HCT116 (cell line): ENCODE measurements around the gene WFDC8. TPM values are rescaled to one million over a fixed set of nuclear protein-coding genes. Genes with fewer than 3 reads are reported as not detected.

ENCODE experiments used
- ATAC-seq: fragments of 200-7000 bp; cut with Tn5 transposase; 2 replicates; pipeline ENCODE4 v1.9.1; 2020; ENCODE audit warnings: mild to moderate bottlenecking, moderate library complexity
- BruUV-seq: library from RNA; stranded (reverse); fragments of 400-500 nt; replicated peaks from 2 replicates; lab custom pipeline; 2021; lab: Mats Ljungman, UMichigan
- CTCF ChIA-PET: fragments of 300-600 bp; sonication (Branson Sonifier 250); formaldehyde crosslinking; loops from one replicate; lab custom pipeline; 2021; ENCODE audit warnings: antibody characterized with exemption; lab: Charles Lee
- POLR2A ChIA-PET: fragments of 300-600, 350-600 bp; sonication (Branson Sonifier 250); formaldehyde crosslinking; loops from one replicate; lab custom pipeline; 2021; ENCODE audit warnings: antibody characterized with exemption; lab: Charles Lee
- RAD21 ChIA-PET, 2 experiments: fragments of 300-600 bp; sonication (Branson Sonifier 250); formaldehyde crosslinking; loops; one replicate each; lab custom pipeline; 2023; ENCODE audit warnings: low total read pairs in 2 of 2; ENCODE audit not compliant: uncharacterized antibody in 2 of 2, unreplicated experiment in 2 of 2, low non-redundant PET in 1 of 2; lab: Charles Lee
- DNase-seq: peaks from one replicate; pipeline ENCODE4 v3.0.0-alpha.2; 2010; ENCODE audit warnings: low read depth, low spot score
- H2AFZ ChIP-seq: fragments of 200-600 bp; shearing (Covaris generic), sonication (generic); 2 replicates; pipeline ENCODE4 v1.6.1; 2017; ENCODE audit warnings: low read depth, mixed run types, mixed read lengths, antibody characterized with exemption, low read length; ENCODE audit not compliant: poor library complexity, severe bottlenecking
- H3K27ac ChIP-seq: 2 replicates; pipeline ENCODE4 v1.5.1; 2012; ENCODE audit warnings: low read depth, low read length
- H3K27me3 ChIP-seq: fragments of 200-600 bp; sonication (generic); 2 replicates; pipeline ENCODE4 v1.6.1; 2016; ENCODE audit warnings: mixed run types, low read length, mixed read lengths; ENCODE audit not compliant: insufficient read depth
- H3K36me3 ChIP-seq, 2 experiments: fragments of 200-500 bp in 1 of 2; fragments of 200-600 bp in 1 of 2; sonication (Bioruptor generic) in 1 of 2; sonication (generic) in 1 of 2; 2 replicates each; pipeline versions ENCODE4 v1.5.1 to v1.6.1; 2014 to 2016; ENCODE audit warnings: low read length in 2 of 2, inconsistent platforms in 1 of 2, mixed read lengths in 1 of 2, mixed run types in 1 of 2; ENCODE audit not compliant: insufficient read depth in 2 of 2, control insufficient read depth in 1 of 2
- H3K4me1 ChIP-seq, 2 experiments: fragments of 200-600 bp in 1 of 2; sonication (generic) in 1 of 2; 2 replicates each; pipeline versions ENCODE4 v1.5.1 to v1.6.1; 2012 to 2017; ENCODE audit warnings: low read length in 2 of 2, inconsistent platforms in 1 of 2, mild to moderate bottlenecking in 1 of 2, mixed read lengths in 1 of 2, mixed run types in 1 of 2, moderate library complexity in 1 of 2; ENCODE audit not compliant: insufficient read depth in 2 of 2, control insufficient read depth in 1 of 2
- H3K4me2 ChIP-seq: fragments of 200-600 bp; sonication (generic); 2 replicates; pipeline ENCODE4 v1.6.1; 2017; ENCODE audit warnings: mixed run types, low read length, mixed read lengths
- H3K4me3 ChIP-seq, 2 experiments: fragments of 200-600 bp in 1 of 2; sonication (generic) in 1 of 2; replicated peaks in 1 of 2; 2 replicates each; pipeline ENCODE4 v1.5.1; 2011 to 2016; ENCODE audit warnings: low read length in 2 of 2, control low read depth in 1 of 2, low read depth in 1 of 2, mild to moderate bottlenecking in 1 of 2, mixed read lengths in 1 of 2, mixed run types in 1 of 2
- H3K79me2 ChIP-seq: fragments of 200-600 bp; sonication (generic); 2 replicates; pipeline ENCODE4 v1.6.1; 2017; ENCODE audit warnings: mild to moderate bottlenecking, mixed run types, low read length, moderate library complexity, mixed read lengths; ENCODE audit not compliant: insufficient read depth
- H3K9ac ChIP-seq: fragments of 200-600 bp; sonication (generic); 2 replicates; pipeline ENCODE4 v1.6.1; 2016; ENCODE audit warnings: low read length, mixed read lengths
- H3K9me2 ChIP-seq: fragments of 200-600 bp; sonication (generic), shearing (Covaris generic); 2 replicates; pipeline ENCODE4 v1.6.1; 2017; ENCODE audit warnings: mixed run types, mild to moderate bottlenecking, moderate library complexity; ENCODE audit not compliant: insufficient read depth
- H3K9me3 ChIP-seq, 2 experiments: fragments of 200-500 bp in 1 of 2; fragments of 200-600 bp in 1 of 2; sonication (Bioruptor generic) in 1 of 2; sonication (generic) in 1 of 2; 2 replicates each; pipeline ENCODE4 v1.6.1; 2014 to 2017; ENCODE audit warnings: low read length in 2 of 2, mixed read lengths in 2 of 2, inconsistent platforms in 1 of 2, low read depth in 1 of 2, mild to moderate bottlenecking in 1 of 2, mixed run types in 1 of 2, moderate library complexity in 1 of 2; ENCODE audit not compliant: control insufficient read depth in 1 of 2, insufficient read depth in 1 of 2
- H4K20me1 ChIP-seq: fragments of 200-600 bp; sonication (generic), shearing (Covaris generic); 2 replicates; pipeline ENCODE4 v1.6.1; 2017; ENCODE audit warnings: mixed run types, mild to moderate bottlenecking, moderate library complexity; ENCODE audit not compliant: insufficient read depth
- CEBPB ChIP-seq: IDR thresholded peaks from 2 replicates; pipeline ENCODE4 v1.6.1; 2012; ENCODE audit warnings: low read depth
- EGR1 ChIP-seq: IDR thresholded peaks from 2 replicates; pipeline ENCODE4 v1.6.1; 2012; ENCODE audit warnings: low read depth
- ELF1 ChIP-seq: IDR thresholded peaks from 2 replicates; pipeline ENCODE4 v1.6.1; 2012; ENCODE audit warnings: low read depth, borderline replicate concordance
- FOSL1 ChIP-seq: IDR thresholded peaks from 2 replicates; pipeline ENCODE4 v1.6.1; 2012; ENCODE audit warnings: low read depth
- JUND ChIP-seq: IDR thresholded peaks from 2 replicates; pipeline ENCODE4 v1.6.1; 2012
- POLR2A ChIP-seq: IDR thresholded peaks from 2 replicates; pipeline ENCODE4 v1.7.0; 2011; ENCODE audit warnings: borderline replicate concordance; ENCODE audit not compliant: insufficient read depth, insufficient read length; ENCODE audit errors: extremely low read depth
- POLR2AphosphoS5 ChIP-seq: IDR thresholded peaks from 2 replicates; pipeline ENCODE4 v1.6.1; 2011; ENCODE audit warnings: mild to moderate bottlenecking, low read depth, low read length, moderate library complexity
- SP1 ChIP-seq: IDR thresholded peaks from 2 replicates; pipeline ENCODE4 v1.6.1; 2012; ENCODE audit warnings: low read depth
- TCF7L2 ChIP-seq: IDR thresholded peaks from 2 replicates; pipeline ENCODE4 v1.7.0; 2011; ENCODE audit warnings: borderline replicate concordance, inconsistent platforms; ENCODE audit not compliant: insufficient read depth, insufficient read length; ENCODE audit errors: extremely low read depth
- intact Hi-C: fragments of 100-400 bp; cut with micrococcal nuclease; formaldehyde crosslinking; loops from 2 replicates; pipeline ENCODE4 v1.10.0; 2022
- total RNA-seq: library from RNA; stranded (reverse); gene quantifications from one replicate; pipeline ENCODE4 v1.2.1, GENCODE V29; 2021; ENCODE audit not compliant: unreplicated experiment
- TF ChIP-seq, protein P1 (sequence below), 3 experiments: fragments of 200-600 bp in 1 of 3; sonication (generic) in 1 of 3; IDR thresholded peaks in 2 of 3; conservative IDR thresholded peaks in 1 of 3; 2 replicates each; pipeline ENCODE4 v1.5.1; 2012 to 2017; ENCODE audit warnings: low read depth in 2 of 3, low read length in 2 of 3, antibody characterized with exemption in 1 of 3, borderline replicate concordance in 1 of 3, control low read depth in 1 of 3, mild to moderate bottlenecking in 1 of 3, mixed read lengths in 1 of 3, mixed run types in 1 of 3, moderate library complexity in 1 of 3; ENCODE audit not compliant: insufficient read depth in 1 of 3
- TF ChIP-seq, protein P2 (sequence below): IDR thresholded peaks from 2 replicates; pipeline ENCODE4 v1.6.1; 2012
- TF ChIP-seq, protein P3 (sequence below): IDR thresholded peaks from 2 replicates; pipeline ENCODE4 v1.6.1; 2011; ENCODE audit warnings: mild to moderate bottlenecking, low read length, moderate library complexity; ENCODE audit not compliant: insufficient replicate concordance; ENCODE audit errors: extremely low read depth

Gene WFDC8
- total RNA-seq, 1 experiment from 2014 or later = not detected

DNA sequence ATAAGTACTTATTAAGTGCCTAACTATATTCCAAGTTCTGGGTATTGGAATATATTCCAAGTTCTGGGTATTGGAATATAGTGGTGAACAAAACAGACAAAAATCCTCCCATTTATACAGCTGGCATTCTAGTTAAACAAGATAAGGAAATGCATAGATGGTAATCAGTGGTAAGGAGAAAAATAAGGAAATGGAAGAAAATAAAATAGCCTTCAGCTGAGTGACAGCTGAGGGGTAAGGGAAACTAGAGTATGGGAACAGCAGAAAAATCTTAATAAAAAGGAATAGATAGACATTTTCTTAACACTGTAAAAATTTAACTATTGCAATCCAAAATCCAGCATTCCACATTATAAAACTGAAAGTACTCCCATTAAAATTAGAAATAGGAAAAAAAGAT, 33.2 kb upstream of the WFDC8 start:
- RAD21 ChIA-PET = no interaction called here
- BruUV-seq = no TSS peak
- Histone ChIP-seq H4K20me1 (no peaks in the 10 kb centered on the region), H3K4me3 (no peak overlapping the region), H3K4me1 (peaks cover 5 to 19% of the 10 kb centered on the region in 2 experiments; a peak in 3 of 4 replicates), H3K4me2 (no peak overlapping the region)
- TF ChIP-seq, protein P1, sequence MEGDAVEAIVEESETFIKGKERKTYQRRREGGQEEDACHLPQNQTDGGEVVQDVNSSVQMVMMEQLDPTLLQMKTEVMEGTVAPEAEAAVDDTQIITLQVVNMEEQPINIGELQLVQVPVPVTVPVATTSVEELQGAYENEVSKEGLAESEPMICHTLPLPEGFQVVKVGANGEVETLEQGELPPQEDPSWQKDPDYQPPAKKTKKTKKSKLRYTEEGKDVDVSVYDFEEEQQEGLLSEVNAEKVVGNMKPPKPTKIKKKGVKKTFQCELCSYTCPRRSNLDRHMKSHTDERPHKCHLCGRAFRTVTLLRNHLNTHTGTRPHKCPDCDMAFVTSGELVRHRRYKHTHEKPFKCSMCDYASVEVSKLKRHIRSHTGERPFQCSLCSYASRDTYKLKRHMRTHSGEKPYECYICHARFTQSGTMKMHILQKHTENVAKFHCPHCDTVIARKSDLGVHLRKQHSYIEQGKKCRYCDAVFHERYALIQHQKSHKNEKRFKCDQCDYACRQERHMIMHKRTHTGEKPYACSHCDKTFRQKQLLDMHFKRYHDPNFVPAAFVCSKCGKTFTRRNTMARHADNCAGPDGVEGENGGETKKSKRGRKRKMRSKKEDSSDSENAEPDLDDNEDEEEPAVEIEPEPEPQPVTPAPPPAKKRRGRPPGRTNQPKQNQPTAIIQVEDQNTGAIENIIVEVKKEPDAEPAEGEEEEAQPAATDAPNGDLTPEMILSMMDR (IDR thresholded peaks at IDR 0.05 in 2 of 3, conservative IDR thresholded peaks at IDR 0.05 in 1 of 3; ENCODE audit: borderline replicate concordance in 1 of 3, insufficient read depth in 1 of 3, low read depth in 2 of 3, low read length in 2 of 3) = no peak
- TF ChIP-seq POLR2A (no peak), FOSL1 (no peak), JUND (no peak)
- TF ChIP-seq, protein P2, sequence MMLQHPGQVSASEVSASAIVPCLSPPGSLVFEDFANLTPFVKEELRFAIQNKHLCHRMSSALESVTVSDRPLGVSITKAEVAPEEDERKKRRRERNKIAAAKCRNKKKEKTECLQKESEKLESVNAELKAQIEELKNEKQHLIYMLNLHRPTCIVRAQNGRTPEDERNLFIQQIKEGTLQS = no peak
- TF ChIP-seq, all 23 proteins: peak for 0
- no peak for ATAC-seq
- no peak overlapping the region for H3K9ac ChIP-seq
- no peak overlapping the region for H3K27ac ChIP-seq
- H3K9me2 ChIP-seq = no peaks in the 10 kb centered on the region
- CTCF ChIA-PET = interaction anchor here (1.7 kb wide), 1 partner anchor 17 kb away, joined by 6 read pairs; the partner anchor contains the start of gene WFDC10A
- DNase-seq = no peak
- no peaks in the 10 kb centered on the region for H3K27me3 ChIP-seq
- no peaks in the 10 kb centered on the region for H3K36me3 ChIP-seq
- no peaks in the 10 kb centered on the region for H3K79me2 ChIP-seq
- intact Hi-C loops = no loop called here
- H2AFZ ChIP-seq = peak overlapping the region; percentile 2
- H3K9me3 ChIP-seq = peaks cover 2 to 5% of the 10 kb centered on the region in 2 experiments; a peak in 2 of 4 replicates
- POLR2A ChIA-PET = no interaction called here

DNA sequence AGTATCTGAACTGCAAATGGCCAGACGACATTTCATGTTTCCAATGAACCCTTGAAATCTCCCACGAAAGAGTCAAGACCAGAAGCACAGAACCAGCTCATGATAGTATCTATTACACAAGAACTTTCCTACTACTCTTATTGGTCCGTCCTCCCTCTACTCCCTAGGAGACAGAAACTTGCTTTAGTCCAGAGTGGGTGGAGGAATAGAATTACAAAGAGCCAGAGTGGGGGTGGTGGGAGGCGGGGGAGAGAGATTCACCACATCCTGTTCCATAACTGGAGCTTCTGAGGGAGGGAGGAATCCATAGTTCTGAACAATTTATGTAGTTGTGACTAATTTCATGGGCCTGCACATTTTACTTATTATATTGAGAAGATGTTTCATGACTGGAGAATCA, 32.0 kb upstream of the WFDC8 start:
- TF ChIP-seq SP1 (peak; percentile 52), EGR1 (peak; percentile 92), POLR2AphosphoS5 (0 out of 2 replicates have a peak, but pooled peaks have one; percentile 14), CEBPB (peak; percentile 71), ELF1 (no peak), TCF7L2 (peak; percentile 29)
- TF ChIP-seq, protein P3, sequence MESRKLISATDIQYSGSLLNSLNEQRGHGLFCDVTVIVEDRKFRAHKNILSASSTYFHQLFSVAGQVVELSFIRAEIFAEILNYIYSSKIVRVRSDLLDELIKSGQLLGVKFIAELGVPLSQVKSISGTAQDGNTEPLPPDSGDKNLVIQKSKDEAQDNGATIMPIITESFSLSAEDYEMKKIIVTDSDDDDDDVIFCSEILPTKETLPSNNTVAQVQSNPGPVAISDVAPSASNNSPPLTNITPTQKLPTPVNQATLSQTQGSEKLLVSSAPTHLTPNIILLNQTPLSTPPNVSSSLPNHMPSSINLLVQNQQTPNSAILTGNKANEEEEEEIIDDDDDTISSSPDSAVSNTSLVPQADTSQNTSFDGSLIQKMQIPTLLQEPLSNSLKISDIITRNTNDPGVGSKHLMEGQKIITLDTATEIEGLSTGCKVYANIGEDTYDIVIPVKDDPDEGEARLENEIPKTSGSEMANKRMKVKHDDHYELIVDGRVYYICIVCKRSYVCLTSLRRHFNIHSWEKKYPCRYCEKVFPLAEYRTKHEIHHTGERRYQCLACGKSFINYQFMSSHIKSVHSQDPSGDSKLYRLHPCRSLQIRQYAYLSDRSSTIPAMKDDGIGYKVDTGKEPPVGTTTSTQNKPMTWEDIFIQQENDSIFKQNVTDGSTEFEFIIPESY = no peak
- H2AFZ ChIP-seq = peak overlapping the region; percentile 81
- H3K27ac ChIP-seq = no peak overlapping the region
- peak; percentile 77 for ATAC-seq
- no peaks in the 10 kb centered on the region for H3K9me2 ChIP-seq
- ChIA-PET POLR2A (no interaction called here), CTCF (interaction anchor here (0.6 to 1.7 kb wide), 2 partner anchors 18 to 47 kb away, joined by 3 to 6 read pairs; partner anchors contain the start of gene WFDC10A), RAD21 (no interaction called here)
- H3K4me1 ChIP-seq = peaks cover 5 to 19% of the 10 kb centered on the region in 2 experiments; a peak in 3 of 4 replicates
- no peaks in the 10 kb centered on the region for H3K27me3 ChIP-seq
- H4K20me1 ChIP-seq = no peaks in the 10 kb centered on the region
- peaks cover 5 to 11% of the 10 kb centered on the region in 2 experiments; a peak in 3 of 4 replicates for H3K9me3 ChIP-seq
- DNase-seq = peak; percentile 39
- H3K79me2 ChIP-seq = no peaks in the 10 kb centered on the region
- intact Hi-C loops = no loop called here
- no peaks in the 10 kb centered on the region for H3K36me3 ChIP-seq
- no peak overlapping the region for H3K9ac ChIP-seq
- H3K4me2 ChIP-seq = peak overlapping the region; percentile 64
- BruUV-seq = no TSS peak
- peak overlapping the region in 1 of 2 experiments; percentile 13; a peak in 1 of 4 replicates for H3K4me3 ChIP-seq
